GM12891 (cell line): ENCODE results near the gene TJP3.

Experiments
- POLR2A ChIP-seq: IDR thresholded peaks from 2 replicates; pipeline ENCODE4 v1.6.1; 2011; ENCODE audit warnings: low read depth, low read length, control low read depth
- POLR2AphosphoS5 ChIP-seq: IDR thresholded peaks from 2 replicates; pipeline ENCODE4 v1.6.1; 2011; ENCODE audit warnings: low read depth, low read length, control low read depth
- POU2F2 ChIP-seq: IDR thresholded peaks from 2 replicates; pipeline ENCODE4 v1.6.1; 2011; ENCODE audit warnings: low read depth, mild to moderate bottlenecking, control low read depth, low read length, moderate library complexity
- SPI1 ChIP-seq: IDR thresholded peaks from 2 replicates; pipeline ENCODE4 v1.6.1; 2011; ENCODE audit warnings: low read depth, low read length, control low read depth

DNA sequence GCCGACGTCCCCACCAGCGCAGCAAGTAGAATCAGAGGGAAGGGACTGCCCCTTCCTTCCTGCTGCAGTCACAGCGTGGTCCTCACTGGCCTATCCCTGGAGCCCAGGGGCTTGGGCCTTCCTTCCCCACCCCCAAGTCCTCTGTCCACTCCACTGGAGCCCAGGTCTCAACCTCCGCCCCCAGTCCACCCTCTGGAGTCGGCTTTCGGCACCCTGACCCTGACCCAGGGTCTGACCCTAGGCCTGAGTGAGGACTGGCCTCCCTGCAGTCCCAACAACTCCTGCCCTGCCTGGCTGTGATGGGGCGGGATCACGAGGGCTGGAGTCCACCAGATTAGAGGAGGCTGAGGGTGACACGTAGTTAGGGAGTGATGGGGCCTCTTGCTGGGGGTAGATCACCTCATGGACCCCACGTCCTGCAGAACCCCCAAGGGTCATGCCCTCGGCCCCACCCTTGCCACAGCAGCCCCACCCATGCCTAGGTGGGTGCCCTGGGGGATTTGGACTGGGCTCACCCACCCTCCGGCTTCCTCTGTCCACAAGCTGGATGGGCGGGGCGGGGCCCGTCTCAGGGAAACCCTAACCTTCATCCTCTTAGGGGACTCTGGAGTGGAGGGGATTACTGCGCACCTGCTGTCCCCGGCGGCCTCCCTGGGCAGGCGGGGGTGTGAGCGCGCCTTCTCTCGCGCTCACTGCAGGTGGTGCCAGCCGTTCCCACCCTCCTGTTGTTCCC, 60.0 kb downstream of the TJP3 start:
- TF ChIP-seq POLR2AphosphoS5 (no peak), POU2F2 (no peak), POLR2A (no peak), SPI1 (no peak)
